H7 (cell line): ENCODE results near the gene ETNK1. TPM values are rescaled to one million over a fixed set of nuclear protein-coding genes. Genes with fewer than 3 reads are reported as not detected.
"Not testable (repeated sequence)": the region's sequence is repeated elsewhere in the genome, so short reads cannot be mapped to it uniquely, and the experiment has no call there.

Experiments used
- DNase-seq: peaks from one replicate; pipeline ENCODE4 v3.0.0; 2012
- H3K27me3 ChIP-seq: 2 replicates; pipeline ENCODE4 v1.6.0; 2011; ENCODE audit warnings: mild to moderate bottlenecking, low read length; ENCODE audit not compliant: control insufficient read depth, insufficient read depth
- H3K36me3 ChIP-seq: replicated peaks from 2 replicates; pipeline ENCODE4 v1.5.1; 2011; ENCODE audit warnings: low read length; ENCODE audit not compliant: control insufficient read depth, insufficient read depth
- H3K4me3 ChIP-seq: 2 replicates; pipeline ENCODE4 v1.5.1; 2011; ENCODE audit warnings: low read depth, mild to moderate bottlenecking, control low read depth, low read length, moderate library complexity; ENCODE audit not compliant: insufficient read depth
- total RNA-seq: library from RNA; depleted of rRNA; stranded (reverse); fragments of >200 nt; shearing (Covaris generic); gene quantifications from 2 replicates; pipeline ENCODE4 v1.2.3, GENCODE V29; 2014; rRNA removed

The ETNK1 gene, protein sequence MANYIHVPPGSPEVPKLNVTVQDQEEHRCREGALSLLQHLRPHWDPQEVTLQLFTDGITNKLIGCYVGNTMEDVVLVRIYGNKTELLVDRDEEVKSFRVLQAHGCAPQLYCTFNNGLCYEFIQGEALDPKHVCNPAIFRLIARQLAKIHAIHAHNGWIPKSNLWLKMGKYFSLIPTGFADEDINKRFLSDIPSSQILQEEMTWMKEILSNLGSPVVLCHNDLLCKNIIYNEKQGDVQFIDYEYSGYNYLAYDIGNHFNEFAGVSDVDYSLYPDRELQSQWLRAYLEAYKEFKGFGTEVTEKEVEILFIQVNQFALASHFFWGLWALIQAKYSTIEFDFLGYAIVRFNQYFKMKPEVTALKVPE
- 54.2 and 78.6 TPM in 2 replicates for total RNA-seq

DNA sequence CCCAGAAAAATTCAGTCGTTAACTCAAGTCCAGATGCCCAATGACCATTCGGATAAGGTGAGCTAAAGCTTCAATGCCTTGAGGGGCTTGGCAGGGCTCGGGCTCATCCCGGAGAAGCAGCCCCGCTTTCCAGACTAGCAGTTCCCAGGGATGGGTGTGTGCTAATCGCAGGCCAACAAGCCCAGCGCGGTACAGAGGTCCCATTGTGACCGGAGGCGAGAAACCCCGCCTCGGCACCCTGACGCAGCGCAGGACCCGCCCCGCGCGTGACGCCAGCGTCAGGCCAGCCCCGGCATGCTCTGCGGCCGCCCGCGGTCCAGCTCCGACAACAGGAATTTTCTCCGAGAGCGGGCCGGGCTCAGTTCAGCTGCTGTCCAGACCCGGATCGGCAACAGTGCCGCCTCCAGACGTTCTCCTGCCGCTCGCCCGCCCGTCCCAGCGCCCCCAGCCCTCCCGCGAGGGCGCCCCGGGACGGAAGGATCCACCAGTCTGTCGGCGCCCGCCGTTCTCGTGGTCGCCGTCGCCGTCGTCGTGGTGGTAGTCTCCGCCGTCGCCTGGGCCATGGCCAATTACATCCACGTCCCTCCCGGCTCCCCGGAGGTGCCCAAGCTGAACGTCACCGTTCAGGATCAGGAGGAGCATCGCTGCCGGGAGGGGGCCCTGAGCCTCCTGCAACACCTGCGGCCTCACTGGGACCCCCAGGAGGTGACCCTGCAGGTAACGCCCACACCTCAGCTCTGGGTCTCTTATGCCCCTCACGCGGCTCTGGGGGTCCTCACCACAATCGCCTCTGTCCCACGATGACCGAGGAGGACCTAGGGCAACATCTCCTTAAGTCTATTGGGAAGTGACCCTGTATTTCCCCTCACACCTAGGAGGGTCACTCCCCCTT, at the start of gene ETNK1:
ETNK1 (plus strand) TSS at position 302 of the 892 bp plus-strand sequence; CDS start at position 562, 260 bp downstream.
- peak within 1 kb of the TSS; percentile 85 for H3K4me3 ChIP-seq
- H3K27me3 ChIP-seq, result no peaks in the 10 kb centered on the region
- DNase-seq, result peak; percentile 83
- no peaks in the 10 kb centered on the region for H3K36me3 ChIP-seq

DNA sequence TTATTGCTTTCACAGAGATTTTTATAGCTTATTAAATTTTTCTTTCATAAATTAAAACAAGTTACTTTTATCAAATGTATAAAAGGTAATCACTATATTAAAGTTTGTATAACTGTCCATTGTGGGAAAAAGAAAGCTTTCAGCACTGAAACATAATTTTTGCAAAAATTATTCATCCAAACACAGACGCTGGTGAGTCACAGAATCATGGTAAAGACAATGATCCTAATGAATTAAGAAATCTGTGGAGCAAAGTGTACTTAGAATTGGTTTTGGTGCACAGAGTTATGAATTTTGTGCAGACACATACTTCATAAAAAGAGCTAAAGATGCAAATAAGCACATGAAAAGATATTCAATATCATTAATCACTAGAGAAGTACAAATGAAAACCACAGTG, 48.9 kb upstream of the ETNK1 start:
- no peaks in the 10 kb centered on the region for H3K36me3 ChIP-seq

DNA sequence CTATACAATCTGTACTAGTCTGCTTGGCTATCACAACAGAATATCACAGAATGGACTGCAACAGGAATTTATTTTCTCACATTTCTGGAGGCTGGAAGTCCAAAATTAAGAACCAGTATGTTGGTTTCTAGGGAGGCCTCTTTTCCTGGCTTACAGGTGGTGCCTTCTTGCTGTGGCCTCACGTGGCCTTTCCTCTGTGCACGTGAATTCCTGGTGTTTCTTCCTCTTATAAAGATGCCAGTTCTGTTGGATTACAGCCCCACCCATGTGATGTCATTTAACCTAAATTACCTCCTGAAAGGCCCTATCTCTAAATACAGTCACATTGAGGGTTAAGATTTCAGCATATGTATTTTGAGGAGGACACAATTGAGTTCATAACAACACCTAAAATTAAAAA, 48.5 kb upstream of the ETNK1 start:
- no peak for DNase-seq
- Histone ChIP-seq H3K36me3 (no peaks in the 10 kb centered on the region), H3K4me3 (no peak overlapping the region), H3K27me3 (no peaks in the 10 kb centered on the region)

More for the DNA sequence above, 48.9 kb upstream of the ETNK1 start:
- H3K4me3 ChIP-seq, result no peak overlapping the region
- no peaks in the 10 kb centered on the region for H3K27me3 ChIP-seq
- DNase-seq, result no peak

DNA sequence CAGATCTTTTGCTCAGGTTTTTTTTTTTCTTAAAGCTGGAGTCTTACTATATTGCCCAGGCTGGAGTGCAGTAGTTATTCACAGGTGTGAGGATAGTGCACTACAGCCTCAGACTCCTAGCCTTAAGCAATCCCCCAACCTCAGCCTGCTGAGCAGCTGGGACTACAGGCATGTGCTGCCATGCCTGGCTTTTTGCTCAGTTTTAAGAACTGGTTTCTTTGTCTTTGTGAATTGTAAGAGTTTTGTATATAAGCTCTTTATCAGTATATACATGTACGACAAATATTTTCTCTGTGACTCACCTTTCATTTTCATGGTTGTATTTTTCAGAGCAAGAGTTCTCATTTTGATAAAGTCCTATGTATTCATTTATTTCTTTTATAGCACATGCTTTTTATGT, 47.3 kb upstream of the ETNK1 start:
- Histone ChIP-seq H3K4me3 (no peak overlapping the region), H3K36me3 (no peaks in the 10 kb centered on the region), H3K27me3 (no peaks in the 10 kb centered on the region)
- DNase-seq, result no peak

DNA sequence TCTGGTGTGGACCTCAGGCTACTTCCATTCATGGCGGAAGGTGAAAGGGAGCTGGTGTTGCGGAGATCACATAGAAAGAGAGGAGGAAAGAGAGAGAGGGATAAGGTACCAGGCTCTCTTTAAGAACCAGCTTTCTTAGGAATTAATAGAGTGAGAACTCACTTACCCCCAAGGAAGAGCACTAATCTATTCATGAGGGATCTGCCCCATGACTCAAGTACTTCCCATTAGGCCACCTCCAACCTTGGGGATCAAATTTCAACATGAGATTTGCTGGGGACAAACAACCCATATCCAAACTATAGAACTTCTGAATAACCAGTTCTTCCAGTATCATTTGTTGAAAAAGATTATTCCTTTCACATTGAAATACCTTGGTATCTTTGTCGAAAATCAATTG, 46.6 kb upstream of the ETNK1 start:
- no peak for DNase-seq
- Histone ChIP-seq H3K36me3 (no peaks in the 10 kb centered on the region), H3K4me3 (no peak overlapping the region), H3K27me3 (no peaks in the 10 kb centered on the region)

DNA sequence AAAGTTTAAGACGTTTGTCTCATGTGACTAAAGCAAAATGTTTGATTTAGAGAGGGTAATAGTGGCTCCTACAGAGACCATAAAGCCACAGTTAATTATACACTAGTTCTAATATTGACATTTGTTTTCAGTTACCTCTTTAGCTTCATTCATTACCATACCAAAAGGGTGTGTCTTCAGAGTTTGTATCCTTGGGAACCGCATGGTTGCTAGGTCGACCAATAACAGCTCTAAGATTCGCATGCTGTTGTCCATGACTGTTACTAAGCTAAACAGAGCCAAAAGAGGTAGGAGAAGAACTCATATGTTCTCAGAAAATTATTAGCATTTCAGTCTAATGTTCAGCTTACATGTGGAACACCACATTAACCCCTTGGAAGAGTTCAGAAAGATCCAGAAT, 36.2 kb upstream of the ETNK1 start:
- Histone ChIP-seq H3K27me3 (no peaks in the 10 kb centered on the region), H3K4me3 (no peak overlapping the region), H3K36me3 (no peaks in the 10 kb centered on the region)
- no peak for DNase-seq

DNA sequence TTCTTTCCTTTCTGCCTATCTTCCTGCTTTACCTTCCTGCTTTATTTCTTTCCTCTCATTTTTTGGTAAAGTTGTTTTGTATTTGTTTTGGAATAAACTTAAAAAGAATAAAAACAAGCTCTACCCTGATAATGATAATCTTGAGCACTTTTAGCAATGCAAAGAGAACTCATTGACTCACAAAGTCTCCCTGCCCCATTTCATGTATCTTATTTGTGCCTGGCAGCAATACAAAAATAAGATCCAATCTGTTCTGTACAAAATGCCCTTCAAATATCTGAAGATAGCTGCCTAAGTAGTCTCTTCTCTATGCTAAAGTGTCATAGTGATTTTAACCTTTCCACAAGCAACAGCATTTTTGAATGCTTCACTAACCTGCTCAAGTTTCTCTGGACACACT, 31.1 kb upstream of the ETNK1 start:
- no peak for DNase-seq
- Histone ChIP-seq H3K4me3 (no peak overlapping the region), H3K27me3 (no peaks in the 10 kb centered on the region), H3K36me3 (no peaks in the 10 kb centered on the region)

DNA sequence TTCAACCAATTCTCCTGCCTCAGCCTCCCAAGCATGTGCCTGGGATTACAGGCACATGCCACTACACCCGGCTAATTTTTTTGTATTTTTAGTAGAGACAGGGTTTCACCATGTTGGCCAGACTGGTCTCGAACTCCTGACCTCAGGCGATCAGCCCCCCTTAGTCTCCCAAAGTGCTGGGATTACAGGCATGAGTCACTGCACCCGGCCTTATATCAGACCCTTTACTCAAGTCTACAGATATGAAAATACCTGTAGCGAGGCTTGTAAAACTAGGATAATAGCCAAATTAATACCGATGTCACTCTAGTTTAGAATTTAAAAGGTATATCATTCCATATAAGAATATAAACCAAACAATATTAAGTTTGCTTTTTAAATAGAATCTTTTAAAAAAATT, 27.4 kb upstream of the ETNK1 start:
- not testable (repeated sequence) for H3K27me3 ChIP-seq, DNase-seq, H3K4me3 ChIP-seq, H3K36me3 ChIP-seq

DNA sequence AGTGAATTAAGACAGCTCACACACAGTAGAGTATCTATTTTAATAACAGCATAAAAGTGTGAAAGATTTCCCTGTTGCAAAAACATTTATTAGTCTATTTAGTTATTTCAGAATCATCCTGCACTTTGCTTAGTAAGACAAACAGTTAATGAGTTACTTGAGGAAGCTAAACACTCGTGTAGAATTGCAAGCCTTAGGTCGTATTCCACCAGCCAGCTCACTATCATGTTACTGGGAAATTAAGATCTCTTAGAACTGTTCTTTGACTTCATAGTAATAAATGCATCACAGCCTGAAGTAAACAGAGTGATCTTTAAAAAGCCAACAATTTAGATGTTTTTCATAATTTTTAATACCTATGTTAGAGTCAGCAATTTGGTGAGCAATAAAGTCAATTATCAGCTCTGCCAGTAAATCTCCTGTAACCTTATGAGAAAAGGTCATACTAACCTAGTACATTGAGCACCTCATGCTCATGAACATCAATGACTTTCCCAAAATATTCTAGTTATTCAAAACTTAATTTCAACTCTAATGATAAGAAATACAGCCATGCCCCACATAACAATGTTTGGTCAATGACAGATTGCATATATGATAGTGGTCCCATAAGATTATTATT, 26.7 kb upstream of the ETNK1 start:
- Histone ChIP-seq H3K36me3 (no peaks in the 10 kb centered on the region), H3K27me3 (no peaks in the 10 kb centered on the region), H3K4me3 (no peak overlapping the region)
- no peak for DNase-seq

DNA sequence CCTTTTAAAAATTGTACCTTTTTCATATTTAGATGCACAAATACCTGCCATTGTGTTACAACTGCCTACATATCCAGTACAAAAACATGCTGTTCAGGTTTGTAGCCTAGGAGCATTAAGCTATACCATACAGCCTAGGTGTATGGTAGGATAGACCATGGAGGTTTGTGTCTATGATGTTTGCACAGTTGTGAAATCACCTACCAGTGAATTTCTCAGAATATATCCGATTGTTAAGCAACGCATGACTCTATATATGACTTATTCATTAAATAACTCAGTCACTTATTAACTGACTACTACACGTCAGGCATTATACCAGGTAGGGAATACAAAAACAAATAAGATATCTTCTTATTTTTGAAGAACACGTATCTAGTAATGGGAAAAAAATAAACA, 26.2 kb upstream of the ETNK1 start:
- no peak for DNase-seq
- Histone ChIP-seq H3K36me3 (no peaks in the 10 kb centered on the region), H3K4me3 (no peak overlapping the region), H3K27me3 (no peaks in the 10 kb centered on the region)

DNA sequence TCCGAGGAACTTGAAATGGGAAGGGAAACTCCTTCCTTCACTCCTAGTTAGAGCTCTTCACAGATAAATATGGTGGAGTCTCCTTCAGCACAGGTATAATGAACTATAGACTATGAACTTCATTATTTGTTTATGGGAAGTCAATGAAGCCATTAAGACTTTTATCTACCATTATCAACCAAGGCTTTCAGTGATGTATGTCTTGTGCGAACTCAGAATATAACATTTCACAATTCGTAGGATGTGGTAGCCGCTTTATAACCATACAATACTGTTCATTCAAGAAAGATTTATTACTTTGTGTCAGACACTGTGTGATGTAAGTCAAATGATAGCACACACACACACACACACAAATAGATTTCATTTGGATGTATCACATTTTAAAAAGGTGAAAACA, 24.8 kb upstream of the ETNK1 start:
- H3K27me3 ChIP-seq, result no peaks in the 10 kb centered on the region

DNA sequence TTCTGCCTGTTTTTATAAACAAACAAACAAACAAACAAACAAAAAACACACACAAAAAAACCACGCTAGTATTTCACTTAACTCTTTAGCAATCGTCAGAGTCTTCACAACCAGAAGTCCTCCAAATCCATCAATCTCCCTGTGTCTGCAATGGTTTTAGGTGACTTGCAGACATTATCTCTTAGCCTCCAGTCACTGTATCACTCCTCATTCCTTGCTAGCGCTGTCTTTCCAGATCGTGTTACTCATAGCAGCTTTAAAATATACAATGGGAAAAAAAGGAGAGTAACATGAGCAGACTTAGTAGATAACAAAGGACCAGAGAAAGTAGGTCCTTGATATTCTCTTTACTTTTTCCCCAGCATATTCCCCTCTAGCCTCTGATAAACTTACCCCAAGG, 15.5 kb upstream of the ETNK1 start:
- H3K27me3 ChIP-seq, result no peaks in the 10 kb centered on the region
- H3K36me3 ChIP-seq, result no peaks in the 10 kb centered on the region
- no peak for DNase-seq
- no peak overlapping the region for H3K4me3 ChIP-seq

More for the DNA sequence above, 24.8 kb upstream of the ETNK1 start:
- Histone ChIP-seq H3K36me3 (no peaks in the 10 kb centered on the region), H3K4me3 (no peak overlapping the region)
- no peak for DNase-seq

DNA sequence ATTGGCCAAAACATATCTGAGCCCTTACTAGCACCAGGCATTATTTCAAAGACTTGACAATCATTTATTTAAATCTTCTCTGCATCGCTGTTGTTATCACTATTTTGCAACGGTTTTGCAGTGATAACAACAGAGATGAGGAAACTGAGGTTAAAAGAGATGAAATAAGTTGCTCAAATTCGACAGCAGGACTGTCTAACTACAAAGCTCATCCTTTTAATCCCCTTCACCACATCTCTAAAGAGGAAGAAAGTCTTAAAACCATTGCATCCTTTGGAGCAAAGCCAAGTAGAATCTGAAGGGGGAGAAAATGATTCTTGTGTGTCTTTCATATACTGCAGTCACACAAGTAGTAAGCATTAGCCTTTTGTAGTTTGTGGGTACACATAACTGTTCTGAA, 14.8 kb upstream of the ETNK1 start:
- H3K27me3 ChIP-seq, result no peaks in the 10 kb centered on the region
- DNase-seq, result no peak

DNA sequence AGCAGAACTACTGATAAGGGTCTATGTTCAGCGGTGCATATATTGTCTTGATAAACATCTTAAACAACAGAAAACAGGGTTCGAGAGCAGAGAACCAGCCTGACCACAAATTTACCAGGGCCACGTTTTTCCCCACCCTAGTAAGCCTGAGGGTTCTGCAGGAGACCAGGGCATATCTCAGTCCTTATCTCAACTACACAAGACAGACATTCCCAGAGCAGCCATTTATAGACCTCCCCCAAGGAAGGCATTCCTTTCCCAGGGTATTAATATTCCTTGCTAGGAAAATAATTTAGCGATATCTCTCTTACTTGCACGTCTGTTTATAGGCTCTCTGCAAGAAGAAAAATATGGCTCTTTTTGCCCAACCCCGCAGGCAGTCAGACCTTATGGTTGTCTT, 12.1 kb upstream of the ETNK1 start:
- not testable (repeated sequence) for H3K27me3 ChIP-seq, DNase-seq, H3K4me3 ChIP-seq, H3K36me3 ChIP-seq

More for the DNA sequence above, 14.8 kb upstream of the ETNK1 start:
- no peaks in the 10 kb centered on the region for H3K36me3 ChIP-seq
- no peak overlapping the region for H3K4me3 ChIP-seq
